Activated T-helper 17 cell treated with anti-CD3 and anti-CD28 coated beads, Interleukin-2, amount 50 U/mL, for 72 hours (primary cell): ENCODE results near the gene LNP1. TPM values are rescaled to one million over a fixed set of nuclear protein-coding genes. Genes with fewer than 3 reads are reported as not detected.

Source experiments
- ATAC-seq: fragments of 150-1000 bp; cut with Tn5 transposase; replicated peaks from 2 replicates; pipeline ENCODE4 v1.10.0; 2021; ENCODE audit warnings: mild to moderate bottlenecking, moderate library complexity
- H3K27ac Mint-ChIP-seq: one replicate; pipeline ENCODE4 v1.8.0; 2022; ENCODE audit warnings: mixed read lengths
- H3K27me3 Mint-ChIP-seq: one replicate; pipeline ENCODE4 v1.8.0; 2022; ENCODE audit warnings: mixed read lengths
- H3K36me3 Mint-ChIP-seq: one replicate; pipeline ENCODE4 v1.8.0; 2022; ENCODE audit warnings: low read depth, mild to moderate bottlenecking, mixed read lengths
- H3K4me1 Mint-ChIP-seq: one replicate; pipeline ENCODE4 v1.8.0; 2022; ENCODE audit warnings: mixed read lengths
- H3K4me3 Mint-ChIP-seq: one replicate; pipeline ENCODE4 v1.8.0; 2022; ENCODE audit warnings: mild to moderate bottlenecking, mixed read lengths
- H3K9me3 Mint-ChIP-seq: one replicate; pipeline ENCODE4 v1.8.0; 2022; ENCODE audit warnings: mixed read lengths
- total RNA-seq, 2 donors: library from RNA; stranded (reverse); gene quantifications; one replicate each; pipeline ENCODE4 v1.2.3, GENCODE V29; 2022

LNP1 gene
- total RNA-seq, 2 donors from 2014 or later, result 1.4 to 1.8 TPM

DNA sequence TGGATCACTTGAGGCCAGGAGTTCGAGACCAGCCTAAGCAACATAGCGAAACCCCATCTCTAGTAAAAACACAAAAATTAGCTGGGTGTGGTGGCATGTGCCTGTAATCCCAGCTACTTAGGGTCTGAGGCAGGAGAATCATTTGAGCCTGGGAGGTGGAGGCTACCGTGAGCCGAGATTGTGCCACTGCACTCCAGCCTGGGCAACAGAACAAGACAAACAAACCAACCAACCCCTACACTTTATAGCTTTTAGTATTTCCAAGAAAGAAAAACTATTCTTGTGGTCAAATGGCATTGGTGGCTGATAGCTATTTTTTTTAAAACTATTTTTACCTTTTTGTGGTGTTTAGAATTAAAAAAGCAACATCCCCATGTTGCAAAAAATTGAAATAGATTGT is 98.3 kb downstream of the LNP1 start:
- ATAC-seq, result no peak
- H3K36me3 Mint-ChIP-seq, result no peaks in the 10 kb centered on the region
- H3K4me1 Mint-ChIP-seq, result no peaks in the 10 kb centered on the region
- H3K4me3 Mint-ChIP-seq, result no peak overlapping the region
- H3K9me3 Mint-ChIP-seq, result no peaks in the 10 kb centered on the region
- H3K27me3 Mint-ChIP-seq, result peaks cover 23% of the 10 kb centered on the region
- no peak overlapping the region for H3K27ac Mint-ChIP-seq

GRCh38 chr3:100500320-100500880 is 99.1 kb downstream of the LNP1 start:
- Mint-ChIP-seq H3K4me1 (no peaks in the 10 kb centered on the region), H3K27ac (no peak overlapping the region), H3K9me3 (no peaks in the 10 kb centered on the region), H3K4me3 (no peak overlapping the region), H3K27me3 (peaks cover 30% of the 10 kb centered on the region), H3K36me3 (no peaks in the 10 kb centered on the region)
- no peak for ATAC-seq

- Mint-ChIP-seq H3K4me3 (no peak overlapping the region), H3K27ac (no peak overlapping the region), H3K36me3 (no peaks in the 10 kb centered on the region), H3K4me1 (no peaks in the 10 kb centered on the region), H3K9me3 (no peaks in the 10 kb centered on the region), H3K27me3 (peaks cover 47% of the 10 kb centered on the region)
- no peak for ATAC-seq
These were observed 102.1 kb downstream of the LNP1 start for GRCh38 chr3:100503448-100503847.

Other genes with a start within 250 kb of the LNP1 start
- gene TBC1D23, start 140.5 kb upstream of the LNP1 start, total RNA-seq, result 10 to 100 TPM; 26.5 to 28.6 TPM
- 10 to 100 TPM; 45.3 to 60.1 TPM for gene NIT2, start 66.8 kb upstream of the LNP1 start, total RNA-seq
- gene TOMM70, start 450 bp upstream of the LNP1 start, total RNA-seq, result 10 to 100 TPM; 33.5 to 52.4 TPM
- 10 to 100 TPM in 1 of 2 donors, 1 to 10 TPM in 1; 2.4 to 26.0 TPM for gene TMEM45A, start 91.1 kb downstream of the LNP1 start, total RNA-seq
- not detected for gene ADGRG7, start 208.1 kb downstream of the LNP1 start, total RNA-seq